Subcutaneous abdominal adipose tissue (tissue), 5 donors: ENCODE measurements around the gene PIEZO2.

Experiments
- H3K27ac ChIP-seq: one replicate; pipeline ENCODE4 v1.7.0; 2013; ENCODE audit warnings: low read depth, mild to moderate bottlenecking, inconsistent platforms, low read length, moderate library complexity
- H3K27me3 ChIP-seq, 5 donors: one replicate each; pipeline ENCODE4 v1.7.0; 2013; ENCODE audit warnings: low read length in 5 of 5, inconsistent platforms in 1 of 5; ENCODE audit not compliant: control insufficient read depth in 5 of 5, insufficient read depth in 4 of 5
- H3K36me3 ChIP-seq, 5 donors: one replicate each; pipeline ENCODE4 v1.7.0; 2013; ENCODE audit warnings: low read length in 5 of 5; ENCODE audit not compliant: control insufficient read depth in 5 of 5, insufficient read depth in 5 of 5
- H3K4me1 ChIP-seq, 5 donors: one replicate each; pipeline ENCODE4 v1.7.0; 2013; ENCODE audit warnings: low read length in 5 of 5, mild to moderate bottlenecking in 3 of 5, moderate library complexity in 1 of 5; ENCODE audit not compliant: control insufficient read depth in 5 of 5, insufficient read depth in 5 of 5
- H3K4me3 ChIP-seq, 5 donors: one replicate each; pipeline ENCODE4 v1.7.0; 2013; ENCODE audit warnings: low read length in 5 of 5, low read depth in 1 of 5
- H3K9ac ChIP-seq, 5 donors: one replicate each; pipeline ENCODE4 v1.7.0; 2013; ENCODE audit warnings: low read length in 5 of 5, mild to moderate bottlenecking in 4 of 5, moderate library complexity in 3 of 5
- H3K9me3 ChIP-seq, 5 donors: one replicate each; pipeline ENCODE4 v1.7.0; 2013; ENCODE audit warnings: low read length in 5 of 5; ENCODE audit not compliant: control insufficient read depth in 5 of 5
- donor health status: healthy.
- donor health status: healthy.
- donor health status: healthy.
- donor health status: healthy.
- donor health status: healthy.

The PIEZO2 gene

DNA sequence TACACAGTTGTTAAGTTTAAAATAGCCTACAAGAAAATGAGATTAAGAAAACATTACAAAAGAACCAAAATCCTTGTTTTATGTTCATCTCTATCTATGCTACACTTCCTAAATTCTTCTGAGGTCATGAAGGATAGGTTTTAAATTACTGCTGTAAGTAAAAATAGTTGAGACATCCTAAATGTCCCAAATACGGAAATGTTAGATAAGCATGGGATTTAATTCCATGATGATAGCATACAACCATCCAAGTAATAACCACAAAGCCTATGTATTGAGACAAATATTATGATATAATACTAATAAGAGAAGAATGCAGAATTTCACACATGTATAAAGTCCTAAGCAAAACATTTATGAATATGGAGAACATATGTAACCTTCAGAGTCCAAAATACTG is 34.1 kb downstream of the PIEZO2 start:
- no peaks in the 10 kb centered on the region for H3K9me3 ChIP-seq
- H3K9ac ChIP-seq: no peak overlapping the region
- H3K4me1 ChIP-seq: peaks cover 0 to 3% (median 0%) of the 10 kb centered on the region in 5 donors
- H3K27me3 ChIP-seq: no peaks in the 10 kb centered on the region
- no peak overlapping the region for H3K4me3 ChIP-seq
- H3K27ac ChIP-seq: no peak overlapping the region
- H3K36me3 ChIP-seq: no peaks in the 10 kb centered on the region

DNA sequence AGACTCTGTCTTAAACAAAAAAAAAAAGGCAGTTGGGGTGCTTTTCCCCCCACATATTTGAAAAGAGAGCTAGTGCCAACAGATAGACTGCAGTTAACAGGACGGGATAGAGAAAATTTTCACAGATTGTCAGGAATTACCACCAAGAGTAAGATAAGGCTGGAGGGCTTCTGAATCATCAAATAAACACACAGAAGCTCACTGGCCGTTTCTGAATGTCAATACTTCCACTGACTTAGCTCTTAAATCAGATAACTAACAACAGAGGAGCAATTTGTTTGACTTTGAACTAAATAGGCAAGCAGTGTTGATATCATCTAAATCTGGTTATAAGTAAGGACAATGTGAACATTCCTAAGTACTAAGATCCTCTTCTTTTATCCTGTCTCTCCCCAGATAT is 34.7 kb downstream of the PIEZO2 start:
- Histone ChIP-seq H3K36me3 (no peaks in the 10 kb centered on the region), H3K9ac (no peak overlapping the region), H3K9me3 (no peaks in the 10 kb centered on the region), H3K4me1 (no peaks in the 10 kb centered on the region), H3K27ac (no peak overlapping the region), H3K27me3 (no peaks in the 10 kb centered on the region), H3K4me3 (no peak overlapping the region)

DNA sequence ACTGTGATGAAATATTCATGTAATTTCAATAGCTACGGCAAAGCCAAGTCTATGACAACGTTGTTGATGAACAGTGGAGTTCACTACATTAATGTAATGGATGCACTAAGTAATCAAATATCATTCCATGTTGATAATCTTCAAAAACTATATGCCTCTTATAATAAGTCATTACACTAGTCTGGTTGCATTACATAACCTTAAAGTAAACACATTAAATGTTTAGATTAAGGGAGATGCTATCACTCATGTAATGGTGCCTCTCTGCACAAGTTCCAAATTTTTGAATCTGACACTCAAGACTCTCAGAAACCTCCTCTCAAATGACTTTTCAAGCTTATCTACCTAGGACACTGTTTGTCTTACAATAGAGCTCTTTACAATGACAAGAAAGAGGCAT is 35.4 kb downstream of the PIEZO2 start:
- Histone ChIP-seq H3K9ac (no peak overlapping the region), H3K36me3 (no peaks in the 10 kb centered on the region), H3K27ac (no peak overlapping the region), H3K4me1 (no peaks in the 10 kb centered on the region), H3K9me3 (no peaks in the 10 kb centered on the region), H3K27me3 (no peaks in the 10 kb centered on the region), H3K4me3 (no peak overlapping the region)

DNA sequence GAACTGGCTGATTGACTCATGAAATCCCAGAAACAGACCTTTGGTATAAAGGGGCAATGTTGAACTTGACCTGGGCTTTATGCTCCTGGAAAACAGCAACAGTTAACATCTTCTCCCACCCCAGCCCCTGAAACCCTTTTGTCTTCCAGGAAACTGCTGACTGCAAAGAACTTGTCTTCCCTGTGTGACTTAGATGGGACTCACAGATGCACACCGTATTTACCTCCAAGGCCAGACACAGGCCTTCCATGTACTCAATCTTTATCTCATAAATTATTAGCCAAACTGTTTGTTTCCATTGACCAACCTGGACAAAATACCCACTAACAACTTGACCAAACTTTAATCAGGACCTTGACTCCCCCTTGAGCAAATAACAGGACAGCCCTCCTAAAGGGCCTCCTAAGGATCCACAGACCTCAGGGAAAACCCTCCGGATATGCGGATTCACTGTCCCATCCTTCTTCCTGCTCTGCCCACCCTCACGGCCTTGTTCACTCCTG is 36.3 kb downstream of the PIEZO2 start:
- Histone ChIP-seq H3K9me3 (no peaks in the 10 kb centered on the region), H3K36me3 (no peaks in the 10 kb centered on the region), H3K27me3 (no peaks in the 10 kb centered on the region), H3K4me1 (no peaks in the 10 kb centered on the region), H3K9ac (no peak overlapping the region), H3K4me3 (no peak overlapping the region), H3K27ac (no peak overlapping the region)

DNA sequence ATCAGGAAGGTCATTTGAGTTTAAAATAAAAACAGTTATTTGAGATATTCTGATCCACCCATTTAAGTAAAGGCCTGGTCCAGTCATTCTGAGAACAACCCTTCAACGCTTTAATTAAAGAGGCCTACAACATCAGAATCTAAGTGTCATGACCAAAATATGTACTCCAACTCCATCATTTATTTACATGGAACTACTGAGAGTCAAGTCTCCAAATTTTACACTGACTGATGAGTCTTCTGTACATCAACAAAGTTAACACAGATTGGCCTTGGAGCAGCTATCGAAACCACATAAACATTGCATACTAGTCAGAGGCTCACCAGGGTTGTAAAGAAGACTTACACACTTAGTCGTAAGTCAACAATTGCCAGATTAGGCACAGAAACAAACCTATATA is 37.1 kb downstream of the PIEZO2 start:
- no peaks in the 10 kb centered on the region for H3K36me3 ChIP-seq
- no peaks in the 10 kb centered on the region for H3K4me1 ChIP-seq
- H3K9me3 ChIP-seq: no peaks in the 10 kb centered on the region
- no peak overlapping the region for H3K4me3 ChIP-seq
- H3K27ac ChIP-seq: no peak overlapping the region
- no peak overlapping the region for H3K9ac ChIP-seq
- no peaks in the 10 kb centered on the region for H3K27me3 ChIP-seq

DNA sequence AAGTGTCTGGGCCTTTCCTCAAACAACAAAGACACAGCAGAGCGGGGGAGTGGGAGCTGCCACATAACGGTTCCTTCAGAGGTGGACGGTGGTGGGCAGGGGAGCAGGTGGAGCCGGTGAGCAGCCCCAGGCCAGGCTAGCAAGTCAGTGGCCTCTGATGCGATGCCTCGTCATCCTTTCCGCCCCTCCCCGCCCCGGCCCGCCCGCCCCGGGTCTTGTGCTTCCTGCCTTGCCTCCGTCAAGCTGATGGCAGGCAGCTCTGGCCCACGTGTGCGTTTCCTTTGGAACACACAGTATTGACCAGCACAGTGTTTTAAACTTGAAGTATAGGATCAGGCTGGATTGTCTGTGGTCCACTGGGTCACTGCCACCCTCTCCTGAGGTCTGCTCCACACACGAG is 38.9 kb downstream of the PIEZO2 start:
- H3K9me3 ChIP-seq: no peaks in the 10 kb centered on the region
- no peaks in the 10 kb centered on the region for H3K36me3 ChIP-seq
- no peak overlapping the region for H3K9ac ChIP-seq
- H3K4me3 ChIP-seq: no peak overlapping the region
- no peaks in the 10 kb centered on the region for H3K4me1 ChIP-seq
- H3K27me3 ChIP-seq: no peaks in the 10 kb centered on the region
- no peak overlapping the region for H3K27ac ChIP-seq

DNA sequence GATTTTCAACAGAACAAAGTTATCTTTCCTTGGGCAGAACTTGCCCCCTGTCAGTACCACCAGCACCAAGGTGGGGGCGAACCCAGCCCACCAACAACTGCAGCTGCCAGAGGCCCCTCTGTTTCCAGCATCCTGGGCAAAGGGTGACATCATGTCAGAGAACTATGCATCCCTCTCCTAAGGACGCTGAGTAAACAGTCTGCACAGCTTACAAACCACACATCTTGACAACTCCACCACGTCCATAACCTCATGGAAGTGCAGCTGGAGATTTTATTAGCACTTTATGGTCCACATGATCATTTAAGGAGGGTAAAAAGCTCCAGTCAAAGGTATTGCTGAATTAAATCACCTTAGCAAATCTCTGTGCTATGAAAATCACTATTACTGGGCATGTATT is 40.4 kb downstream of the PIEZO2 start:
- Histone ChIP-seq H3K9ac (no peak overlapping the region), H3K36me3 (no peaks in the 10 kb centered on the region), H3K4me1 (no peaks in the 10 kb centered on the region), H3K4me3 (no peak overlapping the region), H3K9me3 (no peaks in the 10 kb centered on the region), H3K27ac (no peak overlapping the region), H3K27me3 (no peaks in the 10 kb centered on the region)

DNA sequence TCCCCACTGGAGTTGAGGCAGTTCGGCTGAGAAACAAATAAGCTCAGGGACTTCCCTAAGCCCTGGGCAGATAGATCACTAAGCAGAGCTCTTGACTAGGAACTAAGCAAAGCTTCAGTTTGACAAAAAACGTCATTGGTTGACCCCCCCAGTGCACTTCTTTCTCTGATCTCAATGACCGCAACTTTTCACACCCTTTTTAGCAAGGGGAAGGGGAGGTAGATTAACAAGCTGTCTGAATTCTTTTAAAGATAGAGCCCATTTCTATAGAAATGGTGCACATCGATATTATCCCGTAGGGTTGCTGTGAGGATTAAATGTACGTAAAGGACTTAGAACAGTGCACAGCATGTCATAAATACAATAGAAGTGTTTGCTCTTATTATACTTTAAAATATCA is 42.5 kb downstream of the PIEZO2 start:
- Histone ChIP-seq H3K9me3 (no peaks in the 10 kb centered on the region), H3K27ac (no peak overlapping the region), H3K9ac (no peak overlapping the region), H3K4me1 (no peaks in the 10 kb centered on the region), H3K4me3 (no peak overlapping the region), H3K27me3 (no peaks in the 10 kb centered on the region), H3K36me3 (no peaks in the 10 kb centered on the region)

DNA sequence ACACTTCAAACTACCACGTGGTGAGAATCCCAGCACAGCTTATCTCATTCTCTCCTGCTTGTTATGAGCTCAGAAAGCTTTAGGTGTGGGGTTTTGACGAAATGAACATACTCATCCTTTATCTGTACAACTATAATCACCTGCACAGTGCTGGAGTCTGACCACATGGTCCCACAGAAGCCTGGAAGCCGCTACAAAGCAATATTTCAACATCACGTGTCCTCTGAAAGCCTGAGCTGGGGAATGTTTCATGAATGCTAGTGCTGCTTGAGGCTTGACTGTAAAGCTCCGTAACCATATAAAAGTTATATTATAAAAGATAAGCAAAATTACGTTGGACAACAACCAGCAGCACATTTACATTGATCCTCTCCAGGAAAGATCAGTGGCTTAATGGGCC is 43.9 kb downstream of the PIEZO2 start:
- Histone ChIP-seq H3K4me1 (no peaks in the 10 kb centered on the region), H3K9ac (no peak overlapping the region), H3K36me3 (no peaks in the 10 kb centered on the region), H3K4me3 (no peak overlapping the region), H3K27me3 (no peaks in the 10 kb centered on the region), H3K27ac (no peak overlapping the region), H3K9me3 (no peaks in the 10 kb centered on the region)

DNA sequence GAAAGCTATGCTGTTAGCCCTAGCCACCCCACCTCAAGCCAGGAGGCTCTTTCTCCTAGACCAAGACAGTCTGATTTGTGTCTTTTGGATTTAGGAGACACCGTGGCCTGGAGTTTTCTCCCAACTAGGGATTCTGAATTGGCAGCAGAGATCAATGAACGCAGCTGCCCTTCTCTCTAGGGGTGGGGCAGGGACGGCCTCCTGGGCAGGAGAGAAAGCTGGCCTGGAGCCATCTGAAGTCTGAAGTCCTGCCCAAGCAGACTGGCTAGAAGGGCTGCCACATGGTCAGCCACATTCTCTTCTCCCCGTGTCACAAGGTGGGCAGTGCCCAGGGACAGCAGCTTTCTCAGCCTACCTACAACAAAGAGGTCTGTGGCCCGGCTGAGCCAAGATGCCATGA is 45.1 kb downstream of the PIEZO2 start:
- H3K27ac ChIP-seq: no peak overlapping the region
- no peaks in the 10 kb centered on the region for H3K4me1 ChIP-seq
- no peak overlapping the region for H3K9ac ChIP-seq
- no peaks in the 10 kb centered on the region for H3K27me3 ChIP-seq
- no peak overlapping the region for H3K4me3 ChIP-seq
- H3K36me3 ChIP-seq: no peaks in the 10 kb centered on the region
- H3K9me3 ChIP-seq: no peaks in the 10 kb centered on the region
